ENCODE results near the gene TP53I3. TPM values are rescaled to one million over a fixed set of nuclear protein-coding genes. Genes with fewer than 3 reads are reported as not detected.

The TP53I3 gene
- total and polyA plus RNA-seq, 2 donors from 2014 or later, result 45.1 to 85.0 TPM

DNA sequence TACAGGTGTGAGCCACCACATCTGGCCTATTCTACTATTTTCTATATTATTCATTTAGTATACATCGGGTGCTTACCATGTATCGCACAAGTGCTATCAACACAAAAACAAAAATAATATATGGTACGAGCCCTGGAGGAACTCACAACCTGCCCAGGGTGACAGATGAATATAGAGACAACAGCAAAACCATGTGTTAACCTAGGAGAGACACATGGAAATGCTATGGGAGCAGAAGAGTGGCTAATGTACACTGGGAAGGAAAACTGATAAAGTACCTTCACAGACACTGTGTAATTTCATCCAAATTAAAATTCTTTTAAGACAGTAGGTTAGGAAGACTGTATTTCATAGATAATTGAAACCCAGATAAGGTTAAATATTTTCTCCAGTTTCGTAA is 12.4 kb downstream of the TP53I3 start:
- H3K27ac ChIP-seq (ENCODE audit: low read depth in 2 of 2, low read length in 2 of 2), result no peak overlapping the region
- no peak overlapping the region for H3K9ac ChIP-seq (ENCODE audit: low read length in 3 of 3)
- no peak overlapping the region for H3K4me3 ChIP-seq (ENCODE audit: low read length in 3 of 3)
- no peaks in the 10 kb centered on the region for H3K27me3 ChIP-seq (ENCODE audit: control insufficient read depth, insufficient read depth, low read length)
- H3K9me3 ChIP-seq (ENCODE audit: control insufficient read depth in 2 of 3, insufficient read depth in 1 of 3, low read length in 3 of 3), result no peaks in the 10 kb centered on the region
- TF ChIP-seq, protein P1, sequence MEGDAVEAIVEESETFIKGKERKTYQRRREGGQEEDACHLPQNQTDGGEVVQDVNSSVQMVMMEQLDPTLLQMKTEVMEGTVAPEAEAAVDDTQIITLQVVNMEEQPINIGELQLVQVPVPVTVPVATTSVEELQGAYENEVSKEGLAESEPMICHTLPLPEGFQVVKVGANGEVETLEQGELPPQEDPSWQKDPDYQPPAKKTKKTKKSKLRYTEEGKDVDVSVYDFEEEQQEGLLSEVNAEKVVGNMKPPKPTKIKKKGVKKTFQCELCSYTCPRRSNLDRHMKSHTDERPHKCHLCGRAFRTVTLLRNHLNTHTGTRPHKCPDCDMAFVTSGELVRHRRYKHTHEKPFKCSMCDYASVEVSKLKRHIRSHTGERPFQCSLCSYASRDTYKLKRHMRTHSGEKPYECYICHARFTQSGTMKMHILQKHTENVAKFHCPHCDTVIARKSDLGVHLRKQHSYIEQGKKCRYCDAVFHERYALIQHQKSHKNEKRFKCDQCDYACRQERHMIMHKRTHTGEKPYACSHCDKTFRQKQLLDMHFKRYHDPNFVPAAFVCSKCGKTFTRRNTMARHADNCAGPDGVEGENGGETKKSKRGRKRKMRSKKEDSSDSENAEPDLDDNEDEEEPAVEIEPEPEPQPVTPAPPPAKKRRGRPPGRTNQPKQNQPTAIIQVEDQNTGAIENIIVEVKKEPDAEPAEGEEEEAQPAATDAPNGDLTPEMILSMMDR (IDR thresholded peaks at IDR 0.05; ENCODE audit: borderline replicate concordance, extremely low read depth, insufficient read depth), result no peak
- intact Hi-C loops (cut with DNase I), result no loop called here
- FAIRE-seq, result no peak
- peaks cover 6 to 23% (median 7%) of the 10 kb centered on the region in 3 donors for H3K36me3 ChIP-seq (ENCODE audit: control insufficient read depth in 2 of 3, insufficient read depth in 3 of 3, low read length in 3 of 3)
- no peaks in the 10 kb centered on the region for H3K4me1 ChIP-seq (ENCODE audit: control insufficient read depth in 2 of 3, insufficient read depth in 2 of 3, low read depth in 1 of 3, low read length in 3 of 3)
- DNase-seq, result no peak

DNA sequence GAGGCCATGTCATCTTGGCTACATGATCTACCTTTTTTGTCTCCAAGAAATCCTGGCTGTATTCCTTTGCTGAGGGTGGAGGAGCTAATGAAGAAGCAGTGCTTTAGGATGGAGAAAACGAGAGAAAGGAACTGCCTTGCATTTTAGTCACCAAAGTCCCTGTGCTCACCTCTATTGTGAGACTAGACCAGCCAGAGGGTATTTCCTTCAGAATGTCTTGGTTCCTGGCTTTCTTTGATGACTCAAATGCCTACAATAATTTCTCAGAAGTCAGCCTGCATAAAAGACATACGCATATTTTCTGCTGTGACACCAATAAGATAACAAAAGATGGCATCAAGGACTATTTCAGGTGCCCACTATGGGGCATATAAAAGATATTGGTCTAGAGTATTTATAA is 19.3 kb downstream of the TP53I3 start:
- H3K9me3 ChIP-seq (ENCODE audit: control insufficient read depth in 2 of 3, insufficient read depth in 1 of 3, low read length in 3 of 3), result no peaks in the 10 kb centered on the region
- no peak overlapping the region for H3K27ac ChIP-seq (ENCODE audit: low read depth in 2 of 2, low read length in 2 of 2)
- TF ChIP-seq, protein P1 (IDR thresholded peaks at IDR 0.05; ENCODE audit: borderline replicate concordance, extremely low read depth, insufficient read depth), result no peak
- peaks cover 4 to 14% (median 6%) of the 10 kb centered on the region in 3 donors for H3K36me3 ChIP-seq (ENCODE audit: control insufficient read depth in 2 of 3, insufficient read depth in 3 of 3, low read length in 3 of 3)
- no peak overlapping the region for H3K9ac ChIP-seq (ENCODE audit: low read length in 3 of 3)
- DNase-seq (no peak), FAIRE-seq (no peak)
- H3K27me3 ChIP-seq (ENCODE audit: control insufficient read depth, insufficient read depth, low read length), result no peaks in the 10 kb centered on the region
- H3K4me1 ChIP-seq (ENCODE audit: control insufficient read depth in 2 of 3, insufficient read depth in 2 of 3, low read depth in 1 of 3, low read length in 3 of 3), result no peaks in the 10 kb centered on the region
- no peak overlapping the region for H3K4me3 ChIP-seq (ENCODE audit: low read length in 3 of 3)
- intact Hi-C loops (cut with DNase I), result no loop called here

DNA sequence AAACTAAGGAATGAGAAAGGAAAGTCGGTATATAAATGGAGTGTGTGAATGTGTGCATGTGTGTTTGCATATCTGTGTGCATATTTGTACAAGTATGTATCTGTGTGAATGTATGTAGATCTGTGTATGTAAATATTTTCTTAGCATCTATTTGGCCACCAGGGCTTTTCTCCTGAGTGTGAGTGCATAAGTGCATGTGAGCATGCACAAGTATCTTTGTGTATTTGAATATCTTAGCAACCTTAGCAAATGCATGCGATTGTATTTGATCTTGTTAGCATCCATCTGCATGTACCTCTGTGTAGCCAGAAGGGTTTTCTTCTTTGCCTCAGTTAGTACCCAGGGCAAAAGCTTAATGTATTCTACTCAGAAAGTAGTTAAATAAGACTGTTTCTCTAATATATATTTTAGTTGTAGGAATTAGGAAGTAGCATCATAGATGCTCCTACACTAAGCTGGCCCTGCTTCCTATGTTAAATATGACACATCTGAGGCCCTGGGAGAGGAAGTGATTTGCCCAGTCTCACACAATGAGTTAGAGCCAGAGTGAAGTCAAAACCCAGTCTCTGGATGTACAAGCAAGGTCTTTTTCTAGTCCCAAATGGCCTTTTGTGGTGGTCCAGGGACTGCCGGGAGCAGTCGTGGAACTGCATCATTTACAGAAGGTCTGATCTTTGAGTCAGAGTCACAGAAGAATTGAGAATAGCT is 25.9 kb downstream of the TP53I3 start:
- DNase-seq (no peak), FAIRE-seq (no peak)
- Histone ChIP-seq H3K4me1 (ENCODE audit: control insufficient read depth in 2 of 3, insufficient read depth in 2 of 3, low read depth in 1 of 3, low read length in 3 of 3) (no peaks in the 10 kb centered on the region), H3K4me3 (ENCODE audit: low read length in 3 of 3) (no peak overlapping the region), H3K9ac (ENCODE audit: low read length in 3 of 3) (no peak overlapping the region), H3K27ac (ENCODE audit: low read depth in 2 of 2, low read length in 2 of 2) (no peak overlapping the region), H3K9me3 (ENCODE audit: control insufficient read depth in 2 of 3, insufficient read depth in 1 of 3, low read length in 3 of 3) (no peaks in the 10 kb centered on the region), H3K36me3 (ENCODE audit: control insufficient read depth in 2 of 3, insufficient read depth in 3 of 3, low read length in 3 of 3) (no peaks in the 10 kb centered on the region), H3K27me3 (ENCODE audit: control insufficient read depth, insufficient read depth, low read length) (no peaks in the 10 kb centered on the region)
- TF ChIP-seq, protein P1 (IDR thresholded peaks at IDR 0.05; ENCODE audit: borderline replicate concordance, extremely low read depth, insufficient read depth), result no peak
- intact Hi-C loops (cut with DNase I), result no loop called here

DNA sequence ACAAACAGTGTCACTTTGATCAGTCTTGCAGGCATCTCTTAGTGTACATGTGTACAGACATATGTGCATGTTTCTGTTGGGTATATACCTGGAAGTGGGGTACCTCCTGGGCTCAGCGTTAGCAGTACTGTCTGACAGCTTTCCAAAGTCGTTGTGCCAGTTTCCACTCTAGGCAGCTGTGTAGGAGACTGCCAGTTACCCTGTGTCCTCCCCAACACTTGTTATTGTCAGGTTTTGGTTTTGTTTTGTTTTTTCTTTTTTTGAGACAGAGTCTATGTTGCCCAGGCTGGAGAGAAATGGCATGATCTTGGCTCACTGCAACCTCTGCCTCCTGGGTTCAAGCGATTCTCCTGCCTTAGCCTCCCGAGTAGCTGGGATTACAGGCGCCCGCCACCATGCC is 28.9 kb downstream of the TP53I3 start:
- TF ChIP-seq, protein P1 (IDR thresholded peaks at IDR 0.05; ENCODE audit: borderline replicate concordance, extremely low read depth, insufficient read depth), result no peak
- H3K27ac ChIP-seq (ENCODE audit: low read depth in 2 of 2, low read length in 2 of 2), result no peak overlapping the region
- no peaks in the 10 kb centered on the region for H3K36me3 ChIP-seq (ENCODE audit: control insufficient read depth in 2 of 3, insufficient read depth in 3 of 3, low read length in 3 of 3)
- no peaks in the 10 kb centered on the region for H3K9me3 ChIP-seq (ENCODE audit: control insufficient read depth in 2 of 3, insufficient read depth in 1 of 3, low read length in 3 of 3)
- DNase-seq (no peak), FAIRE-seq (no peak)
- H3K27me3 ChIP-seq (ENCODE audit: control insufficient read depth, insufficient read depth, low read length), result no peaks in the 10 kb centered on the region
- H3K9ac ChIP-seq (ENCODE audit: low read length in 3 of 3), result no peak overlapping the region
- H3K4me1 ChIP-seq (ENCODE audit: control insufficient read depth in 2 of 3, insufficient read depth in 2 of 3, low read depth in 1 of 3, low read length in 3 of 3), result no peaks in the 10 kb centered on the region
- no peak overlapping the region for H3K4me3 ChIP-seq (ENCODE audit: low read length in 3 of 3)
- intact Hi-C loops (cut with DNase I), result no loop called here

All from kidney (tissue), 14 donors.